CD4-positive, alpha-beta memory T cell (primary cell): ENCODE data around the gene HOXA10. TPM values are rescaled to one million over a fixed set of nuclear protein-coding genes. Genes with fewer than 3 reads are reported as not detected.

ENCODE experiments used
- CTCF ChIA-PET: fragments of 350-600 bp; sonication (Branson Sonifier 250); formaldehyde crosslinking; loops from one replicate; lab custom pipeline; 2021; ENCODE audit warnings: inconsistent platforms; ENCODE audit not compliant: partially characterized antibody; lab: Charles Lee
- POLR2A ChIA-PET: fragments of 350-600 bp; sonication (Branson Sonifier 250); formaldehyde crosslinking; loops from one replicate; lab custom pipeline; 2021; ENCODE audit not compliant: partially characterized antibody; lab: Charles Lee
- DNase-seq, 5 donors: peaks; one replicate each; pipeline versions ENCODE4 v3.0.0 to v3.0.0-alpha.2; 2020 to 2022; ENCODE audit warnings: mixed read lengths in 1 of 5
- H3K27ac ChIP-seq: one replicate; pipeline ENCODE4 v1.7.0; 2013; ENCODE audit warnings: low read depth, low read length
- H3K27me3 ChIP-seq: 2 replicates; pipeline ENCODE4 v1.7.0; 2013; ENCODE audit warnings: mild to moderate bottlenecking, low read length, moderate library complexity; ENCODE audit not compliant: insufficient read depth
- H3K36me3 ChIP-seq: 2 replicates; pipeline ENCODE4 v1.7.0; 2013; ENCODE audit warnings: mild to moderate bottlenecking, low read length, moderate library complexity; ENCODE audit not compliant: insufficient read depth
- H3K4me1 ChIP-seq: 2 replicates; pipeline ENCODE4 v1.7.0; 2013; ENCODE audit warnings: mild to moderate bottlenecking, low read length, moderate library complexity; ENCODE audit not compliant: insufficient read depth
- H3K4me3 ChIP-seq, 2 donors: one replicate each; pipeline ENCODE4 v1.7.0; 2013; ENCODE audit warnings: low read length in 2 of 2, mild to moderate bottlenecking in 1 of 2
- H3K9me3 ChIP-seq, 2 donors: one replicate each; pipeline ENCODE4 v1.7.0; 2013; ENCODE audit warnings: low read length in 2 of 2, control low read depth in 1 of 2; ENCODE audit not compliant: control insufficient read depth in 1 of 2
- H3K27ac Mint-ChIP-seq, 7 donors: one replicate each; pipeline ENCODE4 v1.8.0; 2020 to 2021; ENCODE audit warnings: mixed read lengths in 7 of 7, mild to moderate bottlenecking in 6 of 7, inconsistent platforms in 3 of 7, moderate library complexity in 3 of 7
- H3K27me3 Mint-ChIP-seq, 2 donors: one replicate each; pipeline ENCODE4 v1.8.0; 2020 to 2021; ENCODE audit warnings: mixed read lengths in 2 of 2
- H3K36me3 Mint-ChIP-seq, 2 donors: one replicate each; pipeline ENCODE4 v1.8.0; 2020 to 2021; ENCODE audit warnings: mixed read lengths in 2 of 2, inconsistent platforms in 1 of 2, mild to moderate bottlenecking in 1 of 2
- H3K4me1 Mint-ChIP-seq, 4 donors: one replicate each; pipeline ENCODE4 v1.8.0; 2020 to 2021; ENCODE audit warnings: mixed read lengths in 4 of 4, mild to moderate bottlenecking in 1 of 4
- H3K4me3 Mint-ChIP-seq, 8 donors: one replicate each; pipeline ENCODE4 v1.8.0; 2020 to 2021; ENCODE audit warnings: mixed read lengths in 8 of 8, mild to moderate bottlenecking in 7 of 8, moderate library complexity in 6 of 8, inconsistent platforms in 3 of 8
- H3K9me3 Mint-ChIP-seq, 8 donors: one replicate each; pipeline ENCODE4 v1.8.0; 2020 to 2021; ENCODE audit warnings: mixed read lengths in 8 of 8, mild to moderate bottlenecking in 5 of 8, inconsistent platforms in 3 of 8, moderate library complexity in 1 of 8
- intact Hi-C: fragments of 100-400 bp; cut with micrococcal nuclease; formaldehyde crosslinking; loops from one replicate; pipeline ENCODE4 v1.15.1; 2023
- polyA plus RNA-seq, 2 donors: library from polyadenylated mRNA; unstranded; fragments of 300-500 nt; fragmentation: Illumina TruSeq; gene quantifications; one replicate each; pipeline ENCODE4 v1.2.3, GENCODE V29; 2021
- total RNA-seq, 2 experiments: library from RNA; stranded (reverse); gene quantifications; one replicate each; pipeline ENCODE4 v1.2.3, GENCODE V29; 2021

The HOXA10 gene
- total and polyA plus RNA-seq, 4 experiments from 2014 or later: not detected

DNA sequence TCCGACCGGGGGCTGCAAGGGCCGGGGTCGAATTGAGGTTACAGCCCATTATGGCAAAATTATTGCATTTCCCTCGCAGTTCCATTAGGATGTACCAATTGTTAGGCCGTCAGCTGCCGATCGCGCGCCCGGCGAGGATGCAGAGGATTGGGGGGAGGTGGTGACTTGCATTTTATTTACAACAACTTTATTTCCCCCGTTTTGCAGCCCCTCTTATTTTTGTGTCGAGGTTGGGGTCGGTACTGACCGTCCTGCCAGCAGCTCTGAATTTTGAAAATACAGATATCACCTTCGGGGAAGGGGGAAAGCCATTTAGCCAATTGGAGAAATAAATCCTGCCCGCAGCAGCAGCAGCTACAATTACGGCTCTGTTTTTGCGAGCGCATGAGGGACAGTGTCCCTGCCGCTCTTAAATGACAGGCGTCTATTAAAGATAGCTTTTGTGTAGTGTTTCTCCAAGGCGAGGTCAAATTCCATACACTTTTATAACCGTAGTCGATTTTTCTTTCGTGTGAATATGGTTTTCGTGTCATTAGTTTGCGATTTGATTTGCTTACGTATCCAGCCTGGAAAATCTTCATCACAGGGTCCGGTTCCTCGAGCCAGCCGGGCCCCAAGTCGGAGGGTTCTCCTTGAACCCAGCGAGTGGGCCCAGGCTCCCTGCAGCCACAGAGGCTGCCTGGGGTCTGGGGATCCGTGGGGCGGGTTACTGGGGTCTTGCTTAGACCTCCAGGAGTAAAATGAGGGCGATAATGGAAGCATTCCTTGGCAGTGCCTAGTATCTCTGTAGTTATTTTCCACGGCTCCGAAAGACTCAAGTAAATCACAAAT lies 30.0 kb downstream of the HOXA10 start:
- Mint-ChIP-seq H3K27ac (no peak overlapping the region), H3K36me3 (no peaks in the 10 kb centered on the region), H3K4me3 (peak overlapping the region in 1 of 8 donors; percentile 13), H3K9me3 (no peaks in the 10 kb centered on the region), H3K27me3 (peaks cover 29 to 39% of the 10 kb centered on the region in 2 donors), H3K4me1 (peaks cover 0 to 12% (median 9%) of the 10 kb centered on the region in 4 donors)
- CTCF ChIA-PET: interaction anchor here (0.8 to 1.4 kb wide), 5 partner anchors 13 to 462 kb away, joined by 3 read pairs; no protein-coding TSS in a partner anchor
- intact Hi-C loops: no loop called here
- no peak overlapping the region for H3K27ac ChIP-seq
- no peaks in the 10 kb centered on the region for H3K4me1 ChIP-seq
- no peaks in the 10 kb centered on the region for H3K36me3 ChIP-seq
- DNase-seq: no peak
- POLR2A ChIA-PET: no interaction called here
- H3K27me3 ChIP-seq: peaks cover 28% of the 10 kb centered on the region
- H3K9me3 ChIP-seq: no peaks in the 10 kb centered on the region
- no peak overlapping the region for H3K4me3 ChIP-seq

- Histone ChIP-seq H3K27ac (no peak within 1 kb of the TSS), H3K27me3 (peaks cover 20% of the 10 kb centered on the region), H3K9me3 (no peaks in the 10 kb centered on the region), H3K36me3 (no peaks in the 10 kb centered on the region), H3K4me3 (no peak within 1 kb of the TSS), H3K4me1 (no peaks in the 10 kb centered on the region)
- POLR2A ChIA-PET: no interaction called here
- Mint-ChIP-seq H3K36me3 (no peaks in the 10 kb centered on the region), H3K27me3 (peaks cover 22 to 36% of the 10 kb centered on the region in 2 donors), H3K4me1 (peaks cover 0 to 9% (median 7%) of the 10 kb centered on the region in 4 donors), H3K27ac (no peak within 1 kb of the TSS), H3K9me3 (no peaks in the 10 kb centered on the region), H3K4me3 (peak within 1 kb of the TSS in 4 of 8 donors; percentile 13 to 52 (median 16))
- CTCF ChIA-PET: interaction anchor here (0.8 to 1.4 kb wide), 4 partner anchors 19 to 461 kb away, joined by 3 read pairs; no protein-coding TSS in a partner anchor
- DNase-seq: no peak
- intact Hi-C loops: no loop called here
Observed at GRCh38 chr7:27143023-27143949, 30.8 kb downstream of the HOXA10 start, which contains the start of gene HOXA5. TSS of gene HOXA5 (minus strand) at chr7:27143681. CDS start at chr7:27143607, 74 bp downstream.

GRCh38 chr7:27142580-27143022 lies 31.5 kb downstream of the HOXA10 start:
- Histone ChIP-seq H3K27ac (no peak overlapping the region), H3K9me3 (no peaks in the 10 kb centered on the region), H3K4me1 (no peaks in the 10 kb centered on the region), H3K36me3 (no peaks in the 10 kb centered on the region), H3K4me3 (no peak overlapping the region), H3K27me3 (peaks cover 16% of the 10 kb centered on the region)
- Mint-ChIP-seq H3K27me3 (peaks cover 22 to 37% of the 10 kb centered on the region in 2 donors), H3K9me3 (no peaks in the 10 kb centered on the region), H3K27ac (no peak overlapping the region), H3K36me3 (no peaks in the 10 kb centered on the region), H3K4me3 (peak overlapping the region in 2 of 8 donors; percentile 18 to 52), H3K4me1 (peaks cover 0 to 5% (median 3%) of the 10 kb centered on the region in 4 donors)
- intact Hi-C loops: no loop called here
- ChIA-PET POLR2A (no interaction called here), CTCF (no interaction called here)
- DNase-seq: no peak

GRCh38 chr7:27141923-27142579 lies 32.1 kb downstream of the HOXA10 start:
- ChIA-PET POLR2A (no interaction called here), CTCF (interaction anchor here (0.9 to 2.8 kb wide), 3 partner anchors 8 to 1245 kb away, joined by 3 to 17 read pairs (median 4); no protein-coding TSS in a partner anchor)
- Histone ChIP-seq H3K4me1 (no peaks in the 10 kb centered on the region), H3K4me3 (no peak overlapping the region), H3K27ac (no peak overlapping the region), H3K36me3 (no peaks in the 10 kb centered on the region), H3K27me3 (peaks cover 15% of the 10 kb centered on the region), H3K9me3 (no peaks in the 10 kb centered on the region)
- Mint-ChIP-seq H3K4me1 (peaks cover 0 to 2% (median under 1%) of the 10 kb centered on the region in 4 donors), H3K27me3 (peaks cover 21 to 37% of the 10 kb centered on the region in 2 donors), H3K36me3 (no peaks in the 10 kb centered on the region), H3K4me3 (no peak overlapping the region), H3K27ac (no peak overlapping the region), H3K9me3 (no peaks in the 10 kb centered on the region)
- DNase-seq: no peak
- intact Hi-C loops: no loop called here

DNA sequence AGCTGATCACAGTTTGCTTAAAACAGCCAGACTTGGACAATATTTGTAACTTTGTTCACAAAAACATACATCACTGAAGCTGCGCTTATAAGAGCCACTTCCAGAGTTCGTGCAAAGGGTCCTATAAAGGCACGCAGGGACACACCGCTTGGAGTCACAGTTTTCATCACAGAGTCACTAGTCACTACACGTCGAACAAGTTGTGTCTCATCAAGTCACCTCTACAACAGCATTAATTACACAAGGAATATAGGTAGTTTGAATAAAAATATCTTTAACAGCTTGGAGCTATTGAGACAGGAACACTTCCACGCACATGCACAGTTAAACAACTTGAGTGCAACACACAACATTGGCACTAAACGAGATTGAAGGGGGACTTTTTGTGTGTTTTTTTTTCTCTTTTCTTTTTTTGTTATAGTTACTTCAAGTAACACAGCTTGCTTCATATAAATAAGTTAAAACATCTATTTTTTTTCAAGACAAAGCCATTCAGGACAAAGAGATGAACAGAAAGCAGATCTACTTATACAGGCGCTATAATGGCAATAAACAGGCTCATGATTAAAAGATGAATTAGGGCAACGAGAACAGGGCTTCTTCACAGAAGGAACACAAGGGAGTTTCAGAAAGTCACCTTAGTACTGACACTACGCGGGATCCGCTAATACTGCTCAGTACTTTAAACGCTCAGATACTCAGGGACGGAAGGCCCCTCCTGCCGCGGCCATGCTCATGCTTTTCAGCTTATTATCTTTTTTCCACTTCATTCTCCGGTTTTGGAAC lies 32.8 kb downstream of the HOXA10 start:
- CTCF ChIA-PET: interaction anchor here (0.6 to 2.8 kb wide), 5 partner anchors 9 to 1245 kb away, joined by 3 to 17 read pairs (median 3); no protein-coding TSS in a partner anchor
- intact Hi-C loops: no loop called here
- H3K4me1 ChIP-seq: no peaks in the 10 kb centered on the region
- H3K4me3 ChIP-seq: no peak overlapping the region
- Mint-ChIP-seq H3K4me1 (no peaks in the 10 kb centered on the region), H3K4me3 (no peak overlapping the region), H3K27ac (no peak overlapping the region), H3K36me3 (no peaks in the 10 kb centered on the region), H3K9me3 (no peaks in the 10 kb centered on the region), H3K27me3 (peaks cover 17 to 35% of the 10 kb centered on the region in 2 donors)
- POLR2A ChIA-PET: no interaction called here
- peaks cover 14% of the 10 kb centered on the region for H3K27me3 ChIP-seq
- no peaks in the 10 kb centered on the region for H3K9me3 ChIP-seq
- H3K36me3 ChIP-seq: no peaks in the 10 kb centered on the region
- no peak overlapping the region for H3K27ac ChIP-seq
- no peak for DNase-seq

- no peak overlapping the region for H3K4me3 Mint-ChIP-seq
- no peak overlapping the region for H3K27ac ChIP-seq
- POLR2A ChIA-PET: no interaction called here
- no peaks in the 10 kb centered on the region for H3K36me3 Mint-ChIP-seq
- intact Hi-C loops: no loop called here
- H3K27ac Mint-ChIP-seq: no peak overlapping the region
- CTCF ChIA-PET: interaction anchor here (0.6 to 2.8 kb wide), 3 partner anchors 10 to 42 kb away, joined by 3 to 17 read pairs (median 4); no protein-coding TSS in a partner anchor
- DNase-seq: no peak
- peaks cover 9% of the 10 kb centered on the region for H3K27me3 ChIP-seq
- H3K9me3 ChIP-seq: no peaks in the 10 kb centered on the region
- H3K4me3 ChIP-seq: no peak overlapping the region
- H3K36me3 ChIP-seq: no peaks in the 10 kb centered on the region
- H3K4me1 Mint-ChIP-seq: no peaks in the 10 kb centered on the region
- H3K27me3 Mint-ChIP-seq: peaks cover 23 to 38% of the 10 kb centered on the region in 2 donors
- no peaks in the 10 kb centered on the region for H3K9me3 Mint-ChIP-seq
- H3K4me1 ChIP-seq: no peaks in the 10 kb centered on the region
Observed at GRCh38 chr7:27140126-27140857, 33.8 kb downstream of the HOXA10 start.
